Measurements from ENCODE around the gene KRTAP12-1.

KRTAP12-1 gene

GRCh38 chr21:44710756-44711326, 28.9 kb upstream of the KRTAP12-1 start:
- no peak for DNase-seq

- no peak for DNase-seq
These were observed 28.3 kb upstream of the KRTAP12-1 start for GRCh38 chr21:44710294-44710665.

DNA sequence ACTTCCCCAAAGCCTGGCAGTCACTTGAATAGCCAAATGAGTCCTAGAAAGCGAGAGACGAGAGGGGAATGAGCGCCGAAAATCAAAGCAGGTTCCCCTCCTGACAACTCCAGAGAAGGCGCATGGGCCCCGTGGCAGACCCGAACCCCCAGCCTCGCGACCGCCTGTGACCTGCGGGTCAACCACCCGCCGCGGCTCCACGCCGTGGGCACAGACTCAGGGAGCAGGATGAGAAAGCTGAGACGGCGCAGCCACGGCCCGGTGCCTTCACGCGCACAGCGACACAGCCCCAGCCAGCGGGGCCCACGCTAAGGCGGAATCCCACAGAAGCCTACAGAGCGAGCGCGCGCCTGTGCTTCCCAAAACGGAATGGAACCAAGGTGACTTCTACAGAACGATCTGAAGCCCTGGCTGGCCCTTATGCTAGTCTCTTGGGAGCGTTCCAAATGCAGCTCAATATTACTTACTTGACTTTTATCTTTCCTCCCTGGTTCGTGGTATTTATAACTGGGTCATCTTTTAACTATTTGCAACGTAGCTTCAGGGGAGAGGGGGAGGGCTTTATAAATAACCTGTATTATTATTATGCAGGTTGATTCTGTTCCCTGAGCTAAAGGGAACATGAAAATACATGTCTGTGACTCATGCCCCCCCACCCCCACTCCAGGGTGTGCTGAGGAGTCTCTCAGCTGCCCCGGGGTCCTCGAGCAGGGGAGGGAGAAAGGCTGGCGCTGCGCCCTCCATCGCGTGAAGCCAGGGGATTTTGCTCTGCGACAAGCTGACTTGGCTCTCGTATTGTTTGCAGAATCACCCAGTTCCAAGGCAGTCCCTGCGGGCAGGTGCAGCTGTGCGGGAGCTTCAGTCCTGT, 27.7 kb upstream of the KRTAP12-1 start:
- no peak for DNase-seq

DNA sequence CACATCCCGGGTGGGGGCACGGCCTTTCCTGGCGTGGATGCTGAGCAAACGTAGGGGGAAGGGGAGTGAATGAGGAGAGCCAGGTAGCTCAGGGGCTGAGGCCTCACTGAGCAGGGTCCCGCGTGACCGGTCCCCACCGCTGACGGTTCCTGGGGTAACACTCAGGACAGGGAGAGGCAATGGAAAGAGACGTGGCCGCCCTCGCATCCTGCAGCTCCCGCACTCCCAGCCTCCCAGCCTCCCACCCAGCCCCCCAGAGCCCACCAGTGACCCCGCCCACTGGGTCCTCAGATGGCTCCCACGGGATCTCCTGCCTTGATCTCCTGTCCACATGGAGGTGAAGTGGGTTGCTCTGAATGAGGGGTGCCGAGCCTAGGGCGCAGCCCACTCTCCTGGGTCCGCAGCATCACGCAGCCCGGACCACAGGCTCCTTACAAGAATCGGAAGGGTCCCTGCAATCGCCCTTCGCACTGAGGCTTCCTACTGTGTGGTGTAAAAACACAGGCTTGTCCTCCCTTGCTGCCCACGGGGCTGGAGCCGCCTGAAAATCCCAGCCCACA, 27.0 kb upstream of the KRTAP12-1 start:
- no peak for DNase-seq

GRCh38 chr21:44708213-44708865, 26.4 kb upstream of the KRTAP12-1 start:
- no peak for DNase-seq

- DNase-seq = no peak
These were observed 25.0 kb upstream of the KRTAP12-1 start for GRCh38 chr21:44706706-44707581.

- DNase-seq = no peak
These were observed 24.2 kb upstream of the KRTAP12-1 start for GRCh38 chr21:44706026-44706705.

GRCh38 chr21:44704636-44705001, 22.7 kb upstream of the KRTAP12-1 start:
- no peak for DNase-seq

DNA sequence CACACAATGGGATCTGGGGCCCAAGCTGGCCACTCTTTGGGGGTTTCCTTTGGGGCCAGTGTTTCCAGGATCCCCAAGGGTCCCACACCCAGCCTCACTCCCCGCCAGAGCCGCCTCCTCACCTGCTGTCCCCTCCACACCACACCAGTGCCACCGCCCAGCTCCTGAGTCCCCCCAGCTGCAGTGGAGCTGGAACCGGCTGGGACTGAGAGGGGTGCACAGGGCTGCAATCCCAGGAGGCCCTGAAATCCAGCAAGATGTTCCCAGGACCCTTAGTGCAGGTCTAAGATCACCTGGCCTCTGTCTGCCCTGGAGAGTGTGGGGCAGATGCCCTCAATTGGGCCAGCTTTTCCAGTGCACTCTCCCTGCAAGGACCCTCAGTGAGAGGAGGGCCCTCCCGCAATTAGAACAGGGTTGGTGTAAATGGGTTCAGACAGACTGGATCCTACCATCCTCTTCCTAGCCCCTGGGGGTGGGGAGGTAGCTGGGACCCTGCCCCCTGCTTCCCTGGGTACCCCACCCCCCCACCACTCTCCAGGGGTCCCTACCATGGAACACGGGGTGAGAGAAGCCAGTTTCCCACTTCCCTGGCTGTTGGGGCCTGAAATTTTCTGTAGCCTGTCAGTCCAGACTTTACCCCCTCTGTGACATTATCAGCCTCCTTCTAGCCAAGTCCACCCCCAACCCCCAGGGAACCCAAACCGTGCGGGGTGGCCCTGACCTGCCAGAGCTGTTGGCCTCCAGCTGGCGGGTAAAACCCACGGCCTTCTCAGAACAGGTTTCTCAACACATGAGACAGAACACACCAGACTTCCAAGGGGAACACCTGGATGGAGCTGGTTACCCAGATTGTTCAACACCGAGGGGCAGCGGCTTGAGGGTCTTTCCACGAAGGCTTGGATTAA, 22.0 kb upstream of the KRTAP12-1 start:
- no peak for DNase-seq

- DNase-seq = no peak
These were observed 21.2 kb upstream of the KRTAP12-1 start for GRCh38 chr21:44702973-44703730.

GRCh38 chr21:44702111-44702972, 20.4 kb upstream of the KRTAP12-1 start:
- no peak for DNase-seq

DNA sequence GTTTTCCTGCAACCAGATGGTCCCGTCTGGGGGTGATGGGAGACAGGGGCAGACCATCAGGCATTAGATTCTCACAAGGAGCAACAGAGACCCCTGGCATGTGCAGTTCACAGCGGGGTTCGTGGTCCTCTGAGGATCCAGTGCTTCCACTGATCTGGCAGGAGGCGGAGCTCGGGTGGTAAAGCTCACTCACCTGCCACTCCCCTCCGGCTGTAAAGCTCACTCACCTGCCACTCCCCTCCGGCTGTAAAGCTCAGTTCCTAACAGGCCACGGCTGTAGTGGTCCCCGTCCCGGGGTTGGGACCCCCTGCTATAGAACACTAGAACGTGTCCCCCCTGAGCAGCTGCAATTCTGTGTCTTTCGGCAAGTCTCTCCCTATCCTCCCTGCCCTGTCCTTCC, 19.6 kb upstream of the KRTAP12-1 start:
- no peak for DNase-seq

- DNase-seq = no peak
These were observed 19.0 kb upstream of the KRTAP12-1 start for GRCh38 chr21:44701023-44701400.

GRCh38 chr21:44700101-44701022, 18.4 kb upstream of the KRTAP12-1 start:
- no peak for DNase-seq

GRCh38 chr21:44699502-44700001, 17.6 kb upstream of the KRTAP12-1 start:
- DNase-seq = no peak

DNA sequence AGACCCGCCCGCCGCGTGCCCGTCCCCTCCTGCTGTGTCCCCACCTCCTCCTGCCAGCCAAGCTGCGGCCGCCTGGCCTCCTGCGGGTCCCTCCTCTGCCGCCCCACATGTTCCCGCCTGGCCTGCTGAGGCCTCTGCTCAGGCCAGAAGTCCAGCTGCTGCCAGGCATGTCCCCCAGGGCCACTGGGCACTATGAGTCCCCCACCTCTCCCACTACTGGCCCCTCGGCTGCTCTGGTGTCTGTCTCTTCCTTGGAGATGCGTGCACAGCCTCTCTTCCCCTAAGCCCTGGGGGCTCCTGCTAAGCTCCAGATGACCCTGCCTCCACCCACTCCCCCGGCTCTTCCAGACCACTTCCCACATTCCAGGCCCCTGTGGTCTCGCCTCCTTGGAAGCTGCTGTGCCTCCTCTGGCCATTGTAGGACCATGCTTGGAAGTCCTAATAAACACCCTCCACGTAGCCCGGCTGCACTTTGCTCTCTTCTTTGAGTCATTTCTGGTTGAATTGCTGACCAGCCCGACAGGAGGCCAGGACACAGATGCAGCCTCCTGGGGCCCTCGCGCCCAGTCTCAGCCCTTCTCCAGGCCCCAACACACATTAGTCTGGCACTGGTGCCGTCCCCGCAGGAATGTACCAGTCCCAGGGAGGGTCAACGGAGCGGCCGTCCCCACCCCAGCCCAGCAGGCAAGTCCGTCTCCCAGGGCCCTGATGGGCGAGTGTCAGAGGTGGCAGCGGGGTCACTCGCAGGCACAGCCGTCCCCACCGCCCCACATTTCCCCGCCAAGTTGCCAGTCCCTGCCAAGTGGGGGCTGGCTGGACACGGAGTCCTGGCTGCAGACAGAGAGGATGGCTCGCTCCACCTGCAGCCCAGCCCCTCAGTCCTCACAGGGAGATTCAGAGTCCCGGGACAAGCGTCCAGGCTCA, 16.1 kb upstream of the KRTAP12-1 start:
- no peak for DNase-seq
